Caco-2 (cell line): ENCODE data around the gene SALL1. TPM values are rescaled to one million over a fixed set of nuclear protein-coding genes. Genes with fewer than 3 reads are reported as not detected.

ENCODE experiments used
- BruUV-seq: library from RNA; stranded (reverse); fragments of 400-500 nt; replicated peaks from 2 replicates; lab custom pipeline; 2021; lab: Mats Ljungman, UMichigan
- CTCF ChIA-PET: fragments of 300-600 bp; sonication (Branson Sonifier 250); formaldehyde crosslinking; loops from one replicate; lab custom pipeline; 2022; ENCODE audit warnings: antibody characterized with exemption; lab: Charles Lee
- POLR2A ChIA-PET: fragments of 300-600 bp; sonication (Branson Sonifier 250); formaldehyde crosslinking; loops from one replicate; lab custom pipeline; 2022; ENCODE audit warnings: antibody characterized with exemption; lab: Charles Lee
- DNase-seq, 2 experiments: peaks; one replicate each; pipeline versions ENCODE4 v3.0.0 to v3.0.0-alpha.2; 2020 to 2022
- H3K27me3 ChIP-seq: replicated peaks from 2 replicates; pipeline ENCODE4 v1.6.0; 2011; ENCODE audit warnings: low read length; ENCODE audit not compliant: control insufficient read depth, insufficient read depth
- H3K36me3 ChIP-seq: 2 replicates; pipeline ENCODE4 v1.5.1; 2011; ENCODE audit warnings: low read length; ENCODE audit not compliant: control insufficient read depth, insufficient read depth
- H3K4me1 ChIP-seq: fragments of 250-450 bp; sonication (Bioruptor Pico); 2 replicates; pipeline ENCODE4 v1.5.1; 2020; ENCODE audit warnings: mild to moderate bottlenecking
- H3K4me3 ChIP-seq: 2 replicates; pipeline ENCODE4 v1.5.1; 2011; ENCODE audit warnings: low read depth, mild to moderate bottlenecking, control low read depth, low read length
- H3K9me3 ChIP-seq: fragments of 250-450 bp; sonication (Bioruptor Pico); 2 replicates; pipeline ENCODE4 v1.5.1; 2020; ENCODE audit warnings: mild to moderate bottlenecking, moderate library complexity
- H3K27ac Mint-ChIP-seq: one replicate; pipeline ENCODE4 v1.8.0; 2022; ENCODE audit warnings: mixed read lengths; ENCODE audit not compliant: unreplicated experiment
- H3K27me3 Mint-ChIP-seq: one replicate; pipeline ENCODE4 v1.8.0; 2022; ENCODE audit warnings: mixed read lengths; ENCODE audit not compliant: insufficient read depth, unreplicated experiment
- H3K36me3 Mint-ChIP-seq: one replicate; pipeline ENCODE4 v1.8.0; 2022; ENCODE audit warnings: mild to moderate bottlenecking, mixed read lengths; ENCODE audit not compliant: insufficient read depth, unreplicated experiment
- H3K4me1 Mint-ChIP-seq: one replicate; pipeline ENCODE4 v1.8.0; 2022; ENCODE audit warnings: low read depth, mixed read lengths; ENCODE audit not compliant: unreplicated experiment
- H3K4me3 Mint-ChIP-seq: one replicate; pipeline ENCODE4 v1.8.0; 2022; ENCODE audit warnings: mild to moderate bottlenecking, moderate library complexity, mixed read lengths; ENCODE audit not compliant: unreplicated experiment
- H3K9me3 Mint-ChIP-seq: one replicate; pipeline ENCODE4 v1.8.0; 2022; ENCODE audit warnings: mixed read lengths; ENCODE audit not compliant: unreplicated experiment
- intact Hi-C: fragments of 100-400 bp; cut with micrococcal nuclease; formaldehyde crosslinking; loops from one replicate; pipeline ENCODE4 v1.10.0; 2022; ENCODE audit not compliant: unreplicated experiment
- total RNA-seq: library from RNA; stranded (reverse); gene quantifications from 2 replicates; pipeline ENCODE4 v1.2.3, GENCODE V29; 2022
- TF ChIP-seq, protein P1 (sequence below), 2 experiments: fragments of 200-600 bp in 1 of 2; IDR thresholded peaks; 1 replicate in 1 of 2; 2 replicates in 1 of 2; pipeline versions ENCODE4 v1.5.1 to v1.8.0; 2011 to 2022; ENCODE audit warnings: antibody characterized with exemption in 1 of 2, control low read depth in 1 of 2, inconsistent platforms in 1 of 2, low read depth in 1 of 2, low read length in 1 of 2, mild to moderate bottlenecking in 1 of 2, moderate library complexity in 1 of 2; ENCODE audit not compliant: insufficient read depth in 1 of 2, severe bottlenecking in 1 of 2, unreplicated experiment in 1 of 2

SALL1 gene
- total RNA-seq, 1 experiment from 2014 or later: not detected

DNA sequence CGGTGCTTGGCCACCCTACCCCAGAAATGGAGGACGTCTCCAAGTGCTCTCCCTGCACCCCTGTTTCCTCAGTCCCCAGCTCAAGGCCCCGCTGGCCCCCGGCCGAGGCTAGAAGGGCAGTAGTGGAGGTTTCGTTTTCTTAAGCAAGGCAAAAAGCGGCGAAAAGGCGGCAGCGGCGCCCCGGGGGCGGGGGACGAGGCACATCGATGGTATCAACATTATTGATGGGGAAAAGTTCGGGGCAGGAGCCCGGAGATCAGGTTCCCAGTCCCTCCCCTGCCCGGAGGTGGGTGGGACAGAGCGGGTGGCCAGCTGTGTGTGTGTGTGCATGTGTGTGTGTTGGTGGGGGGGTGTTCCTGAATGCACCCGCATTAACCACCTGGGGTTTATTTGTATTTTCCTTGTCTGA, 4.1 kb upstream of the SALL1 start:
- Histone ChIP-seq H3K4me3 (no peak overlapping the region), H3K9me3 (peaks cover 9% of the 10 kb centered on the region), H3K27me3 (no peaks in the 10 kb centered on the region), H3K4me1 (peaks cover 8% of the 10 kb centered on the region; the same call in 1 of the 2 replicates), H3K36me3 (no peaks in the 10 kb centered on the region)
- no peak overlapping the region for H3K4me3 Mint-ChIP-seq
- H3K4me1 Mint-ChIP-seq: no peaks in the 10 kb centered on the region
- no peaks in the 10 kb centered on the region for H3K27me3 Mint-ChIP-seq
- TF ChIP-seq, protein P1, sequence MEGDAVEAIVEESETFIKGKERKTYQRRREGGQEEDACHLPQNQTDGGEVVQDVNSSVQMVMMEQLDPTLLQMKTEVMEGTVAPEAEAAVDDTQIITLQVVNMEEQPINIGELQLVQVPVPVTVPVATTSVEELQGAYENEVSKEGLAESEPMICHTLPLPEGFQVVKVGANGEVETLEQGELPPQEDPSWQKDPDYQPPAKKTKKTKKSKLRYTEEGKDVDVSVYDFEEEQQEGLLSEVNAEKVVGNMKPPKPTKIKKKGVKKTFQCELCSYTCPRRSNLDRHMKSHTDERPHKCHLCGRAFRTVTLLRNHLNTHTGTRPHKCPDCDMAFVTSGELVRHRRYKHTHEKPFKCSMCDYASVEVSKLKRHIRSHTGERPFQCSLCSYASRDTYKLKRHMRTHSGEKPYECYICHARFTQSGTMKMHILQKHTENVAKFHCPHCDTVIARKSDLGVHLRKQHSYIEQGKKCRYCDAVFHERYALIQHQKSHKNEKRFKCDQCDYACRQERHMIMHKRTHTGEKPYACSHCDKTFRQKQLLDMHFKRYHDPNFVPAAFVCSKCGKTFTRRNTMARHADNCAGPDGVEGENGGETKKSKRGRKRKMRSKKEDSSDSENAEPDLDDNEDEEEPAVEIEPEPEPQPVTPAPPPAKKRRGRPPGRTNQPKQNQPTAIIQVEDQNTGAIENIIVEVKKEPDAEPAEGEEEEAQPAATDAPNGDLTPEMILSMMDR (IDR thresholded peaks at IDR 0.05; ENCODE audit: insufficient read depth in 1 of 2, low read depth in 1 of 2, low read length in 1 of 2, severe bottlenecking in 1 of 2, unreplicated experiment in 1 of 2): no peak
- no peak for DNase-seq
- BruUV-seq: no TSS peak
- ChIA-PET POLR2A (no interaction called here), CTCF (no interaction called here)
- H3K36me3 Mint-ChIP-seq: no peaks in the 10 kb centered on the region
- peaks cover 16% of the 10 kb centered on the region for H3K9me3 Mint-ChIP-seq
- intact Hi-C loops: no loop called here
- no peak overlapping the region for H3K27ac Mint-ChIP-seq

DNA sequence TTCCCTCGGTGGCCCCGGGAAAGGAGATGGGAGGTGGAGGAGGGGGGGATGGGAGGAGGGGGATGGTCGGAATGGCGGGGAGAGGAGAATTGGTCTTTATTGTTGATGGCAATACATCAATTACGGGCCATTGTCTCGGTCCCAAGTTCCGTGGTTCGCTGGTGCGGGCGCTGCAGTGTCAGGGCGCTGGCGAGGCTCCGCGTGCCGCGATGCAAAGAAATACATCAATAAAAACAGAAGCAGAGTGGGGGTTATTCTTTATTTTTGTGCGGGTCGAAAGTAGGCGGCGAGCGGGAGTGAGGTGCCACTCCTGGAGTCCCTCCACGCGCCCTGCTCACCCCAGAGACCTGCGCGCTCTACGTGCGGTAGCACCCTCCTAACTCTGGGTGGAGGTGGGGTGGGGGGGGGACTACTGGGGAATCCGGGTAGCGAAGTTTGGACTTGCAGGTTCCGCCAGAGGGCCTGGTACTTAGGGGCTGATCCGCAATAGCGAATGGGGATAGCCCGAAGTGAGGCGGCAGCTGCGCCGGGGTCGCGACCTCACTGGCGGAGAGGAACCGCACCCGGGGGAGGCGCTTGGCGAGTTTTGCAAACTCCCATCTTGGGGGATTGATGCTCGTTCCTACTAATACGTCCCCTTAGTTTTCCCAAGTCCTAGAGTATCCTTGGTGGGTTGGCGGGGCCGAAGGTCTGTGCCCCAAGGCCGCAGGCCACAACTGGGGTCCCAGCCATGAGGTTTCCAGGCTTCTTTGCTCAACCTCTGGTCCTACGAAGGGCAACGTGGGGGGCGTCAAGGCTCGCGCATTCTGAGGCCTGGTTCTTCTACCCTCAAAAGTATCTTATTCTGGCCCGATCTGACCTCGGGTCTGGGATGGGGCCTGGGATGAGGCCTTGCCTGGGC, 3.5 kb upstream of the SALL1 start:
- H3K4me1 ChIP-seq: peaks cover 8% of the 10 kb centered on the region; the same call in 1 of the 2 replicates
- BruUV-seq: no TSS peak
- H3K9me3 Mint-ChIP-seq: peaks cover 16% of the 10 kb centered on the region
- no peaks in the 10 kb centered on the region for H3K36me3 Mint-ChIP-seq
- no peaks in the 10 kb centered on the region for H3K36me3 ChIP-seq
- H3K27ac Mint-ChIP-seq: no peak overlapping the region
- H3K4me3 ChIP-seq: no peak overlapping the region
- H3K9me3 ChIP-seq: peaks cover 9% of the 10 kb centered on the region
- H3K27me3 ChIP-seq: no peaks in the 10 kb centered on the region
- TF ChIP-seq, protein P1 (IDR thresholded peaks at IDR 0.05; ENCODE audit: insufficient read depth in 1 of 2, low read depth in 1 of 2, low read length in 1 of 2, severe bottlenecking in 1 of 2, unreplicated experiment in 1 of 2): no peak
- POLR2A ChIA-PET: no interaction called here
- intact Hi-C loops: no loop called here
- H3K4me1 Mint-ChIP-seq: no peaks in the 10 kb centered on the region
- CTCF ChIA-PET: no interaction called here
- no peak for DNase-seq
- no peaks in the 10 kb centered on the region for H3K27me3 Mint-ChIP-seq
- no peak overlapping the region for H3K4me3 Mint-ChIP-seq

DNA sequence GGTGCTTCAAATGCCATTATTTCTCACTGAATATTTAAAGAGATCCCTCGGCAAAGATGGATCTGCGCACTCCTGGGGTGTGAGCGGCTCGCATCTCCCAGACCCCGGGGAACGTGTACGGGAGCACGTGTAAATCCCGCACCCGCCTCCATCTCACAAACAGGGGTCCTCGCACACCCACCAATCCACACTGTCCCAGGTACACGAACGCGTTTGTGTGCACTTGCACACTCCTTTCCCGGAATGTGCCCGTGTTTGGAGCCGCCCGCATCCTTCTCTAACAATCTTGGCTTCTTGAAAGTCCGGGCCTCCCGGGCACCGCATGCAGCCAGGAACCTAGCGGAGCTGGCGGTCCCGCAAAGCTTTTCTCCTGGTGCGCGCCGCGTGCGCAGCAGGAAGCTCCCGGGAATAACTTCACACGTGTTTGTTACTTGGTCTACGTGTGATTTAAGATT, 2.5 kb upstream of the SALL1 start:
- H3K27me3 Mint-ChIP-seq: no peaks in the 10 kb centered on the region
- H3K9me3 Mint-ChIP-seq: peaks cover 16% of the 10 kb centered on the region
- no peak for DNase-seq
- no peak overlapping the region for H3K27ac Mint-ChIP-seq
- BruUV-seq: no TSS peak
- Histone ChIP-seq H3K36me3 (no peaks in the 10 kb centered on the region), H3K4me3 (no peak overlapping the region), H3K9me3 (peaks cover 9% of the 10 kb centered on the region), H3K4me1 (peaks cover 8% of the 10 kb centered on the region; the same call in 1 of the 2 replicates), H3K27me3 (no peaks in the 10 kb centered on the region)
- no peaks in the 10 kb centered on the region for H3K36me3 Mint-ChIP-seq
- CTCF ChIA-PET: no interaction called here
- TF ChIP-seq, protein P1 (IDR thresholded peaks at IDR 0.05; ENCODE audit: insufficient read depth in 1 of 2, low read depth in 1 of 2, low read length in 1 of 2, severe bottlenecking in 1 of 2, unreplicated experiment in 1 of 2): no peak
- H3K4me3 Mint-ChIP-seq: no peak overlapping the region
- POLR2A ChIA-PET: no interaction called here
- intact Hi-C loops: no loop called here
- H3K4me1 Mint-ChIP-seq: no peaks in the 10 kb centered on the region
